ENCODE results near the gene CXXC1.

Gene CXXC1

DNA sequence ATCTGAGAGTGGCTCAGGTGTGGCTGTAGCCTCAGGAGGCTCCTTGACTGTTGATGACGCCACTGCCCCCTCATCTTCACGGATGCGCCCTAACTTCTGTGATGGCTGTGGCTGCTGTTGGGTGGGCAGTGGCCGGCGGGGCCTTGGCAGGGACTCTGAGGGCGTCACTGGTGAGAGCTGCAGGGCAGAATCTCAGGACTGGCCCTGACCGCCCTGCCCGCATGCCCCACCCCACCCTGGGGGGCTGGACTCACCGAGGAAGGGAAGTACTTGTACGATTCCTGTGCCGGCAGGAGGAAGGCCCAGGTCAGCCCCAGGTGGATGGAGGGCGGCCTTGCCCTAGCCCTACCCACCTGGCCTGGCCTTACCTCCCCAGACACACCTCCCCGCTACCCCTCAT is 2.4 kb downstream of the CXXC1 start:
- DNase-seq (ENCODE audit: low read depth) = no peak
- no peak overlapping the region for H3K4me3 ChIP-seq (ENCODE audit: low read depth, low read length)
- no peak for TF ChIP-seq CTCF (conservative IDR thresholded peaks at IDR 0.05; ENCODE audit: low read depth, low read length)

DNA sequence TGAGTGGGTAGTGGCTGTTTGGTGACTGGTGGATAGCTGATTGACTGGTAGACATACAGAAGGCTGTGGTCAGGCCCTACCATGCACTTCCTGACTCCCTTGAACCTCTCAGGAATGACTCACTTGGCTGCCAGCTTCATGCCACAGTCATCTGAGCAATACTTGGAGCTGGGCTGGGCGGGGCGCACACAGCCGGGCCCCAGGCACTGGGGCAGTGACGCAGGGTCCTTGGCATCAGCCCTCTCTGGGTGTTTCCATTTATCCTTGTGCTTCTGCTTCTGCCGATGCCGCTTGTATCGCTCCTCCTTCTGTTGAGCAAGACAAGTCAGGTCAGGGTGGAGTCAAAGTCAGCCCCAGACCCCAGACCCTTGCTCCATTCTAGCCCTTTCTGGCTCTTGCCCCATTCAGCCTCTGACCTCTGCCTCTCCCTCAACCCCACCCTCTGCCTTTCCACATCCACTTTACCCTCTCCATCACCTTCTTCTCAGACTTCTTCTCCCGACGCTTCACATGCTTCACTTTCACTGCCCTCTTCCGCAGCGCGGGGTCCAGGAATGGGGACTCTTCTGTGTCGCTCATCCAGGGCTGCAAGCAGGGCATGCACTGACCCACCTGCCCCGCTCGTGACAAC is 3.1 kb downstream of the CXXC1 start:
- DNase-seq (ENCODE audit: low read depth) = no peak
- no peak overlapping the region for H3K4me3 ChIP-seq (ENCODE audit: low read depth, low read length)
- TF ChIP-seq CTCF (conservative IDR thresholded peaks at IDR 0.05; ENCODE audit: low read depth, low read length) = no peak

DNA sequence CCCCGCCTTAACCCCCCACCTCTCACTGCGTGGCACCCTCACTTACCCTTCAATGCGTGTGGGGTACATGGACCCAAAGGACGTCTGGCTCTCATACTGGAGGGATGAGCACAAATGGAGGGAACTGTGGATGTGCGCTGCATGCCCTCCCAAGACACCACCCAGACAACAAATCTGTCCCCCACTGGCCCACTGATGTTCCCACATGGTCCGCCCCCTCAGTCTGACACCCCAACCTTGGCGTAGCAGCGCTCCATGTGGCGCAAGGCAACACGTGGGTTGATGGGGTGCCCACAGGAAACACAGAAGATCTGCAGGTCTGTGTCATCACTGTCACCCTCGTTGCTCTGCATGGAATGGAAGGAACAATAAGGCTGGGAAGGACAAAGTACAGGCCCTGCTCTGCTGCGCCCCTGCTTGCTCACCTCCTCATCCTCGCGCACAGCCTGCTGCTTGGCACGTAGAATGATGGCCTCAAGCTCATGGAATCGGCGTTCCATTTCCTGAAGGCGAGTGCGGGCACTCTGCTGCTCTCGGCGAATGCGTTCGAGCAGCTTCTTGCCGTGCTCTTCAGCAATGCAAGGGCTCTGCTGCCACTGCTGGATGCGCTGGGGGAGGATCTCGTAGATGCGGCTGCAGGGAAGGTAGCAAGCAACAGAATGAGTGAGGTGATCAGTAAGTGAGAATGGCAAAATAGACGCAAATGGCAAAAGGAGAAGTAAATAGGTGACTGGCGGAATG is 3.9 kb downstream of the CXXC1 start:
- no peak for DNase-seq (ENCODE audit: low read depth)
- TF ChIP-seq CTCF (conservative IDR thresholded peaks at IDR 0.05; ENCODE audit: low read depth, low read length) = no peak
- H3K4me3 ChIP-seq (ENCODE audit: low read depth, low read length) = no peak overlapping the region

GRCh38 chr18:50282521-50283335 is 4.8 kb downstream of the CXXC1 start:
- no peak for DNase-seq (ENCODE audit: low read depth)
- TF ChIP-seq CTCF (conservative IDR thresholded peaks at IDR 0.05; ENCODE audit: low read depth, low read length) = no peak
- H3K4me3 ChIP-seq (ENCODE audit: low read depth, low read length) = no peak overlapping the region

- TF ChIP-seq CTCF (conservative IDR thresholded peaks at IDR 0.05; ENCODE audit: low read depth, low read length) = no peak
- DNase-seq (ENCODE audit: low read depth) = no peak
- H3K4me3 ChIP-seq (ENCODE audit: low read depth, low read length) = peak overlapping the region; percentile 100
Observed at GRCh38 chr18:50281972-50282520, 5.4 kb downstream of the CXXC1 start.

- peak within 1 kb of the TSS; percentile 100 for H3K4me3 ChIP-seq (ENCODE audit: low read depth, low read length)
- TF ChIP-seq CTCF (conservative IDR thresholded peaks at IDR 0.05; ENCODE audit: low read depth, low read length) = peak; percentile 21
- DNase-seq (ENCODE audit: low read depth) = peak; percentile 100
Observed at GRCh38 chr18:50281295-50281971, 6.1 kb downstream of the CXXC1 start, which contains the start of gene MBD1. MBD1 (minus strand) TSS chr18:50281523; CDS start chr18:50279992, 1,531 bp downstream.

Measured in choroid plexus epithelial cell (primary cell).